Keratinocyte (primary cell): ENCODE data around the gene AMACR. TPM values are rescaled to one million over a fixed set of nuclear protein-coding genes. Genes with fewer than 3 reads are reported as not detected.

Source experiments
- DNase-seq: peaks from one replicate; pipeline ENCODE4 v3.0.0-alpha.2; 2011; ENCODE audit warnings: low read depth, missing footprints, low spot score
- FAIRE-seq: peaks from 2 replicates; lab custom pipeline; 2011; peaks lifted over from hg19 to GRCh38; lab: Jason Lieb, UNC
- H2AFZ ChIP-seq: 2 replicates; pipeline ENCODE4 v1.6.0; 2012; ENCODE audit warnings: low read length, control low read depth, inconsistent platforms; ENCODE audit not compliant: control insufficient read depth
- H3K27ac ChIP-seq: 2 replicates; pipeline ENCODE4 v1.5.1; 2011; ENCODE audit warnings: low read length; ENCODE audit not compliant: control insufficient read depth, insufficient read depth
- H3K27me3 ChIP-seq: 3 replicates; pipeline ENCODE4 v1.6.0; 2011; ENCODE audit warnings: low read length; ENCODE audit not compliant: control insufficient read depth, insufficient read depth; ENCODE audit errors: extremely low read depth
- H3K36me3 ChIP-seq, 2 experiments: 2 replicates in 1 of 2; 3 replicates in 1 of 2; pipeline ENCODE4 v1.5.1; 2011; ENCODE audit warnings: low read length in 2 of 2, mild to moderate bottlenecking in 1 of 2; ENCODE audit not compliant: control insufficient read depth in 2 of 2, insufficient read depth in 2 of 2; ENCODE audit errors: extremely low read depth in 1 of 2
- H3K4me1 ChIP-seq: 3 replicates; pipeline ENCODE4 v1.5.1; 2011; ENCODE audit warnings: low read length; ENCODE audit not compliant: control insufficient read depth, insufficient read depth; ENCODE audit errors: extremely low read depth
- H3K4me2 ChIP-seq: 3 replicates; pipeline ENCODE4 v1.6.0; 2011; ENCODE audit warnings: low read depth, low read length; ENCODE audit not compliant: control insufficient read depth, insufficient read depth; ENCODE audit errors: extremely low read depth
- H3K4me3 ChIP-seq, 3 experiments: fragments of 200-600 bp in 1 of 3; sonication (generic) in 1 of 3; 2 replicates in 2 of 3; 3 replicates in 1 of 3; pipeline ENCODE4 v1.5.1; 2011 to 2016; ENCODE audit warnings: low read length in 3 of 3, mild to moderate bottlenecking in 3 of 3, control low read depth in 2 of 3, inconsistent platforms in 1 of 3, low read depth in 1 of 3, mixed read lengths in 1 of 3, mixed run types in 1 of 3, moderate library complexity in 1 of 3; ENCODE audit not compliant: control insufficient read depth in 2 of 3, insufficient read depth in 2 of 3; ENCODE audit errors: extremely low read depth in 1 of 3
- H3K79me2 ChIP-seq: 2 replicates; pipeline ENCODE4 v1.6.0; 2012; ENCODE audit warnings: low read length; ENCODE audit not compliant: control insufficient read depth, insufficient read depth
- H3K9ac ChIP-seq: 3 replicates; pipeline ENCODE4 v1.6.0; 2011; ENCODE audit warnings: low read length; ENCODE audit not compliant: control insufficient read depth, insufficient read depth; ENCODE audit errors: extremely low read depth
- H3K9me1 ChIP-seq: 3 replicates; pipeline ENCODE4 v1.6.0; 2011; ENCODE audit warnings: low read length; ENCODE audit not compliant: control insufficient read depth, insufficient read depth; ENCODE audit errors: extremely low read depth
- H3K9me3 ChIP-seq: 2 replicates; pipeline ENCODE4 v1.5.1; 2012; ENCODE audit warnings: low read depth, low read length; ENCODE audit not compliant: control insufficient read depth
- H4K20me1 ChIP-seq: 3 replicates; pipeline ENCODE4 v1.6.0; 2011; ENCODE audit warnings: low read length; ENCODE audit not compliant: control insufficient read depth, insufficient read depth; ENCODE audit errors: extremely low read depth
- CTCF ChIP-seq, 3 experiments: IDR thresholded peaks in 1 of 3; conservative IDR thresholded peaks in 1 of 3; optimal IDR thresholded peaks in 1 of 3; 2 replicates in 2 of 3; 3 replicates in 1 of 3; pipeline versions ENCODE3 to v1.5.1; 2011; ENCODE audit warnings: low read length in 3 of 3, mild to moderate bottlenecking in 3 of 3, moderate library complexity in 2 of 3, control low read depth in 1 of 3, inconsistent platforms in 1 of 3; ENCODE audit not compliant: insufficient read depth in 2 of 3; ENCODE audit errors: extremely low read depth in 1 of 3
- EZH2 ChIP-seq: IDR thresholded peaks from one replicate; pipeline ENCODE4 v1.6.1; 2012; ENCODE audit warnings: inconsistent platforms, mild to moderate bottlenecking, low read length, moderate library complexity
- dilution Hi-C: fragments of 300-500 bp; cut with MboI; formaldehyde crosslinking; loops from one replicate; pipeline ENCODE4 v1.7.0; 2020; ENCODE audit warnings: low sequenced_read_pairs; ENCODE audit not compliant: extremely low pct_ligation_motif_present
- polyA plus RNA-seq, 5 experiments: library from polyadenylated mRNA; depleted of rRNA in 3 of 5; stranded (reverse) in 3 of 5; stranded (forward) in 1 of 5; unstranded in 1 of 5; fragments of >200 nt; gene quantifications; 1 replicate in 1 of 5; 2 replicates in 3 of 5; 3 replicates in 1 of 5; pipeline versions ENCODE4 v1.2.1 to v1.2.3, GENCODE V29; 2011 to 2012; ENCODE audit warnings: missing spikeins in 2 of 5, low read depth in 1 of 5, low replicate concordance in 1 of 5

Gene AMACR
- polyA plus RNA-seq, 1 donor (not counting 4 experiments of a cell fraction or from before 2014, with no cell fraction given) = 20.3 TPM

DNA sequence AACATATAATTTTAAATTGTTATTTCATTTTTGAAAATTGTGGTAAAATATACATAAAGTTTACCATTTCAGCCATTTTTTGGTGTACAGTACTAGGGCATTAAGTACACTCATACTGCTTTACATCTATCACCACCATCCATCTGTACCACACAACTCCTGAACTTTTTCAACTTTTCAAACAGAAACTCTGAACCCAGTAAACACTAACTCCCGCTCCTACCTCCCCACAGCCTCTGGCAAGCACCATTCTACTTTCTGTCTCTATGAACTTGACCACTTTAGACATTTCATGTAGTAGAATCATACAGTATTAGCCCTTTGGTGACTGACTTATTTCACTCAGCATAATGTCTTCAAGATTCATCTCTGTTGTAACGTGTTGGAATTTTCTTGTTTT is 15.0 kb downstream of the AMACR start:
- no peak for FAIRE-seq
- Histone ChIP-seq H3K27ac (no peak overlapping the region), H3K4me1 (no peaks in the 10 kb centered on the region)

DNA sequence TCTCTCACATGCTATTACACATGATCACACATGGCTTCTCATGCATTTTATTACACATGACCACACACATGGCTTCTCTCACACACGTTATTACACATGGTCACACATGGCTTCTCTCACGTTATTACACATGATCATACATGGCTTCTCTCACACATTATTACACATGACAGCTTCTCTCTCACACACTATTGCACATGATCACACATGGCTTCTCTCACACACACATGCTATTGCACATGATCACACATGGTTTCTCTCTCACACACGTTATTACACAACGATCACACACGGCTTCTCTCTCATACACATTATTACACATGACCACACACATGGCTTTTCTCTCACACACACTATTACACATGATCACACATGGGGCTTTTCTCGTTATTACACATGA is 22.4 kb downstream of the AMACR start:
- H4K20me1 ChIP-seq = no peaks in the 10 kb centered on the region
- H3K9me1 ChIP-seq = no peaks in the 10 kb centered on the region
- H3K9ac ChIP-seq = no peak overlapping the region
- H3K27me3 ChIP-seq = no peaks in the 10 kb centered on the region
- FAIRE-seq (no peak), DNase-seq (no peak)
- H3K4me1 ChIP-seq = no peaks in the 10 kb centered on the region
- no peak for TF ChIP-seq CTCF (optimal IDR thresholded peaks at IDR 0.05 in 1 of 3, IDR thresholded peaks at IDR 0.05 in 1 of 3, conservative IDR thresholded peaks at IDR 0.05 in 1 of 3; ENCODE audit: extremely low read depth in 1 of 3, insufficient read depth in 2 of 3, low read length in 3 of 3)
- TF ChIP-seq EZH2 = no peak
- H3K36me3 ChIP-seq = peaks cover 6 to 7% of the 10 kb centered on the region in 2 experiments
- dilution Hi-C loops = no loop called here
- H3K4me2 ChIP-seq = no peak overlapping the region
- no peak overlapping the region for H2AFZ ChIP-seq
- no peak overlapping the region for H3K4me3 ChIP-seq
- no peaks in the 10 kb centered on the region for H3K79me2 ChIP-seq
- no peak overlapping the region for H3K27ac ChIP-seq
- no peaks in the 10 kb centered on the region for H3K9me3 ChIP-seq

More for the DNA sequence above, 15.0 kb downstream of the AMACR start:
- H3K9me3 ChIP-seq = no peaks in the 10 kb centered on the region
- no peaks in the 10 kb centered on the region for H3K27me3 ChIP-seq
- no peak overlapping the region for H3K4me3 ChIP-seq
- H3K9me1 ChIP-seq = no peaks in the 10 kb centered on the region
- no peak for TF ChIP-seq CTCF (optimal IDR thresholded peaks at IDR 0.05 in 1 of 3, IDR thresholded peaks at IDR 0.05 in 1 of 3, conservative IDR thresholded peaks at IDR 0.05 in 1 of 3; ENCODE audit: extremely low read depth in 1 of 3, insufficient read depth in 2 of 3, low read length in 3 of 3)
- no peak for TF ChIP-seq EZH2
- dilution Hi-C loops = no loop called here
- no peak for DNase-seq
- no peak overlapping the region for H3K9ac ChIP-seq
- H3K36me3 ChIP-seq = peaks cover 5% of the 10 kb centered on the region in 2 experiments
- no peak overlapping the region for H2AFZ ChIP-seq
- H3K4me2 ChIP-seq = no peak overlapping the region
- no peaks in the 10 kb centered on the region for H4K20me1 ChIP-seq
- no peaks in the 10 kb centered on the region for H3K79me2 ChIP-seq
